Endodermal cell (in vitro differentiated cells): ENCODE results near the gene NARS2. TPM values are rescaled to one million over a fixed set of nuclear protein-coding genes. Genes with fewer than 3 reads are reported as not detected.

ENCODE experiments used
- DNase-seq: peaks from one replicate; pipeline ENCODE4 v3.0.0-alpha.2; 2017
- H3K27ac ChIP-seq: 2 replicates; pipeline ENCODE4 v1.5.1; 2013; ENCODE audit warnings: mild to moderate bottlenecking, low read depth, low read length, moderate library complexity
- H3K27me3 ChIP-seq: 2 replicates; pipeline ENCODE4 v1.6.1; 2013; ENCODE audit warnings: mild to moderate bottlenecking, low read length, moderate library complexity; ENCODE audit not compliant: insufficient read depth, control insufficient read depth, poor library complexity, severe bottlenecking
- H3K36me3 ChIP-seq: 2 replicates; pipeline ENCODE4 v1.7.0; 2013; ENCODE audit warnings: mild to moderate bottlenecking, low read length, moderate library complexity; ENCODE audit not compliant: control insufficient read depth, insufficient read depth
- H3K4me1 ChIP-seq: one replicate; pipeline ENCODE4 v1.7.0; 2013; ENCODE audit warnings: low read length; ENCODE audit not compliant: control insufficient read depth, insufficient read depth
- H3K4me3 ChIP-seq: 2 replicates; pipeline ENCODE4 v1.5.1; 2013; ENCODE audit warnings: mild to moderate bottlenecking, low read length, moderate library complexity
- H3K9ac ChIP-seq: 2 replicates; pipeline ENCODE4 v1.6.1; 2013; ENCODE audit warnings: mild to moderate bottlenecking, low read length, moderate library complexity; ENCODE audit not compliant: poor library complexity, severe bottlenecking; ENCODE audit errors: extremely low read depth
- H3K9me3 ChIP-seq: 2 replicates; pipeline ENCODE4 v1.6.1; 2013; ENCODE audit warnings: mild to moderate bottlenecking, low read length, moderate library complexity; ENCODE audit not compliant: control insufficient read depth
- H3K27ac Mint-ChIP-seq: 2 replicates; pipeline ENCODE4 v1.8.0; 2020; ENCODE audit warnings: mixed read lengths
- H3K27me3 Mint-ChIP-seq: 2 replicates; pipeline ENCODE4 v1.8.0; 2021; ENCODE audit warnings: mild to moderate bottlenecking, mixed read lengths; ENCODE audit not compliant: insufficient read depth
- H3K36me3 Mint-ChIP-seq: 2 replicates; pipeline ENCODE4 v1.8.0; 2020; ENCODE audit warnings: low read depth, mixed read lengths
- H3K4me1 Mint-ChIP-seq: 2 replicates; pipeline ENCODE4 v1.8.0; 2020; ENCODE audit warnings: mixed read lengths
- H3K4me3 Mint-ChIP-seq: 2 replicates; pipeline ENCODE4 v1.8.0; 2020; ENCODE audit warnings: mild to moderate bottlenecking, moderate library complexity, mixed read lengths
- H3K9me3 Mint-ChIP-seq: 2 replicates; pipeline ENCODE4 v1.8.0; 2020; ENCODE audit warnings: mild to moderate bottlenecking, mixed read lengths
- WGBS, 2 experiments: methylation state at CpG; one replicate each; pipeline versions ENCODE4 v1.1.5 to v1.1.7; 2013; ENCODE audit warnings: missing lambda C conversion rate in 2 of 2, mixed read lengths in 1 of 2; ENCODE audit not compliant: insufficient coverage in 1 of 2, insufficient read length in 1 of 2; 5-methylcytosine and 5-hydroxymethylcytosine counted together
- total RNA-seq, 2 donors: library from RNA; stranded (reverse); fragmentation: NEBNext Ultra II Directional in 1 of 2; extraction: Animal tissue kit (Norgen Biotek cat#: 25700) in 1 of 2; gene quantifications; 2 replicates in 1 of 2; 3 replicates in 1 of 2; pipeline ENCODE4 v1.2.1, GENCODE V29; 2021
- TF ChIP-seq, protein P1 (sequence below): fragments of 200-600 bp; sonication (generic); conservative IDR thresholded peaks from 2 replicates; pipeline ENCODE4 v1.5.0; 2021; ENCODE audit warnings: antibody characterized with exemption, mild to moderate bottlenecking

NARS2 gene
- total RNA-seq, 2 donors from 2014 or later = 45.8 to 53.7 TPM

DNA sequence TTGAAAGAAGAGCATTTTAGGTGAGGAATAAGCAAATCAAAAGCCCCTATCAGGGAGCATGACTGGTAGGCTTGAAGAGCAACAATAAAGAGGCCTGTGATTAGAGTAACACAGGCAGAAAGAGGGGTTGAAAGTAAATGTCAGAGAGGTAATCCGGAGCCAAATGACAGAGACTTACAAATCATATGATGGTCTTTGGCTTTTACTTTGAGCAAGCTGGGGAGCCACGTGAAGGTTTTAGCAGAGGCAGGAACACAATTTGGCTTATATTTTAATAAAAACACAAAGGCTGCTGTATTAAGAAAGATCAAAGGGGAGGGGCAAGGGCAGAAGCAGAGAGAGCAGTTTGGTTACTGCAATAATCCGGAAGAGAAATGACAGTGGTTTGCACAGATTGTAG is 12.8 kb upstream of the NARS2 start:
- DNase-seq = no peak
- no peaks in the 10 kb centered on the region for H3K27me3 Mint-ChIP-seq
- 85 to 92% methylated on average over 2 to 3 of the region's 3 CpGs for WGBS, 2 experiments
- Histone ChIP-seq H3K9me3 (peaks cover 54% of the 10 kb centered on the region), H3K36me3 (no peaks in the 10 kb centered on the region), H3K27ac (no peak overlapping the region), H3K4me3 (peak overlapping the region; percentile 25), H3K27me3 (no peaks in the 10 kb centered on the region), H3K9ac (no peak overlapping the region), H3K4me1 (no peaks in the 10 kb centered on the region)
- H3K4me3 Mint-ChIP-seq = no peak overlapping the region
- no peak overlapping the region for H3K27ac Mint-ChIP-seq
- H3K9me3 Mint-ChIP-seq = peaks cover 40% of the 10 kb centered on the region
- H3K4me1 Mint-ChIP-seq = peaks cover 20% of the 10 kb centered on the region
- TF ChIP-seq, protein P1, sequence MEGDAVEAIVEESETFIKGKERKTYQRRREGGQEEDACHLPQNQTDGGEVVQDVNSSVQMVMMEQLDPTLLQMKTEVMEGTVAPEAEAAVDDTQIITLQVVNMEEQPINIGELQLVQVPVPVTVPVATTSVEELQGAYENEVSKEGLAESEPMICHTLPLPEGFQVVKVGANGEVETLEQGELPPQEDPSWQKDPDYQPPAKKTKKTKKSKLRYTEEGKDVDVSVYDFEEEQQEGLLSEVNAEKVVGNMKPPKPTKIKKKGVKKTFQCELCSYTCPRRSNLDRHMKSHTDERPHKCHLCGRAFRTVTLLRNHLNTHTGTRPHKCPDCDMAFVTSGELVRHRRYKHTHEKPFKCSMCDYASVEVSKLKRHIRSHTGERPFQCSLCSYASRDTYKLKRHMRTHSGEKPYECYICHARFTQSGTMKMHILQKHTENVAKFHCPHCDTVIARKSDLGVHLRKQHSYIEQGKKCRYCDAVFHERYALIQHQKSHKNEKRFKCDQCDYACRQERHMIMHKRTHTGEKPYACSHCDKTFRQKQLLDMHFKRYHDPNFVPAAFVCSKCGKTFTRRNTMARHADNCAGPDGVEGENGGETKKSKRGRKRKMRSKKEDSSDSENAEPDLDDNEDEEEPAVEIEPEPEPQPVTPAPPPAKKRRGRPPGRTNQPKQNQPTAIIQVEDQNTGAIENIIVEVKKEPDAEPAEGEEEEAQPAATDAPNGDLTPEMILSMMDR = no peak
- H3K36me3 Mint-ChIP-seq = peaks cover 3% of the 10 kb centered on the region

DNA sequence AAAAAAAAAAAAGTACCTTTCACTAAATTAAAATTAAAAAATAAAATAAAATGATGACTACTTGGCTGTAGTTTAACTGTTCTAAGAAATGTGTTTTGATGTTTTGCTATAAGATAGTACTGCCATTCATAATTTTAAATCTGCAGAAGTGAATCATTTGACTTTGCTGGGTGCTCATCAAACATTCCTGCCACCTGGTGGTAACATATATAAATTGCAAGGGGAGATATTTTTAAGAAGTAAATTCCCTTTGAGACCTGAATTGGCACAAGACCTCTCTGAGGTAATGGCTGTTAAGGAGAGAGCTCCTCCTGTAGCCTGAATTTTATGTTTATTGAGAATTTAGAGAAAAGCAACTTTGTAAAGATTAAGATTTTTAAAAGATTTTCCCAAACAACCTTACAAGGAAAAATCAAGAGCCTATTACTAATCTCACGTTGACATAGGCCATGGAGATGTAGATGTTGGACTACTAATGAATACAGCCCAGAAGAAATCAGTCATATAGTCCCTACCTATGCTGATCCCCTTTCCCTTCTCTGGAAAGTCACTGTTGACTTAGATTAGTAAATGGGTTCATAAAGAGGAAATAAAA is 11.9 kb upstream of the NARS2 start:
- 100% methylated on average over 1 of the region's 1 CpG; no CpG with 5 or more reads in 1 of the 2 experiments for WGBS, 2 experiments
- Mint-ChIP-seq H3K27me3 (no peaks in the 10 kb centered on the region), H3K36me3 (peaks cover 3% of the 10 kb centered on the region), H3K9me3 (peaks cover 35% of the 10 kb centered on the region), H3K4me1 (peaks cover 20% of the 10 kb centered on the region), H3K27ac (no peak overlapping the region), H3K4me3 (no peak overlapping the region)
- H3K36me3 ChIP-seq = no peaks in the 10 kb centered on the region
- H3K27me3 ChIP-seq = no peaks in the 10 kb centered on the region
- H3K4me3 ChIP-seq = peak overlapping the region; percentile 25
- H3K4me1 ChIP-seq = no peaks in the 10 kb centered on the region
- no peak overlapping the region for H3K9ac ChIP-seq
- TF ChIP-seq, protein P1 = peak; percentile 90
- H3K9me3 ChIP-seq = peaks cover 55% of the 10 kb centered on the region
- DNase-seq = no peak
- H3K27ac ChIP-seq = no peak overlapping the region

DNA sequence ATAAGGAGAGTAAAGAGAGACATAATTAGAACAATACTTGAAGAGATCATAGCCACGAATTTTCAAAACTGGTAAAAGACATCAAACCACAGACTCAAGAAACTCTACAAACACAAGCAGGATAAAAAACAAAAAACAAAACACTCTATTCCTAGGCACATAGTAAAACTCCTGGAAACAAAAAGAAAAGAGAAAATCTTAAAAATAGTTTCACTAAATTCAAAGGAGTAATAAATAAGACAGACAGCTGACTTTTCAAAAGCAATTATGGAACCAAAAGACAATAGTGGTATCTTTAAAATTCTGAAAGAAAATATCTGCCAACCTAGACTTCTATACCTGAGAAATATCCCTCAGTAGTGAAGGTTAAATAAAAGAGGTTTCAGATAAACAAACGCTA is 9.2 kb upstream of the NARS2 start:
- Mint-ChIP-seq H3K4me3 (no peak overlapping the region), H3K36me3 (peaks cover 3% of the 10 kb centered on the region), H3K27ac (no peak overlapping the region), H3K27me3 (no peaks in the 10 kb centered on the region), H3K4me1 (peaks cover 15% of the 10 kb centered on the region), H3K9me3 (peaks cover 28% of the 10 kb centered on the region)
- Histone ChIP-seq H3K4me3 (no peak overlapping the region), H3K9me3 (peaks cover 56% of the 10 kb centered on the region), H3K9ac (no peak overlapping the region), H3K36me3 (no peaks in the 10 kb centered on the region), H3K27me3 (no peaks in the 10 kb centered on the region), H3K4me1 (no peaks in the 10 kb centered on the region), H3K27ac (no peak overlapping the region)
- DNase-seq = no peak
- WGBS, 2 experiments = 90% methylated on average over 2 of the region's 2 CpGs; no CpG with 5 or more reads in 1 of the 2 experiments
- TF ChIP-seq, protein P1 = no peak
